ENCODE results near the gene TST.
A peak's percentile ranks its signal among the peaks of the same experiment; 100 is the strongest.

The TST gene

DNA sequence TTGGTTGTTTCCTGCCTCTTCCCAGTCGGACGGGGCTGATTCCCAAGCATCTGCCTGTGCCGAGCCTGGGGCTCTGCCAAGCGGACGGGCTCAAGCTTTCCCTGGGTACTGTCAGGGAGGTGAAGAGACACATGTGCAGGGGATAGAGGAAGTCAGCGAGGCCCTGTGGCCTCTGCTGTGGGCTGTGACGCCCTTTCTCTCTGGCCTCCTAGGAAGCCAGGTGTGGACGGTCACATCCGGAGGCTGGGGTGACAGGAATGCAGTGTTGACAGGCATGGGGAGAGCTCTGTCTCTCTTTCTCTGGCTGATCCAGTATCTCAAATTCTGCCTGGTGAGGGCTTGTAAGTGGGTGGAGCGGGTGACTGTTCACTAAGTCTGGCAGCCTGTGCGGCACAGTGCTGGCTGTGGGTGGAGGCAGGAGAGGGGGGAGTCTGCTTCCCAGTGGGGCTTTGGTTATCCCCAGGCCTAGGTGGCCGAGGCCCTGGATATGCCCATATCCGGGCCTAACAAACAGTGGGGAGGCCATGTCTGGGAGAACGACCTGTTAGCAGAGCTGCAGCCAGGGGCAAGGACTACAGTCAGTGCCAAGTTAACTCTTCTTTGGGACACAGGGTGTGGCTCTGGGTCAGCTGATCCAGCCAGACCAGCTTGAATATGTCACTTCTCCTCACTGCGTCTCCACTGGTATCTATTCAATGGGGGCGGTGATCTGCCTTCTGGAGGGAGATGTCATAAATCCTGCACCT, 34.2 kb upstream of the TST start:
- DNase-seq, result no peak

DNA sequence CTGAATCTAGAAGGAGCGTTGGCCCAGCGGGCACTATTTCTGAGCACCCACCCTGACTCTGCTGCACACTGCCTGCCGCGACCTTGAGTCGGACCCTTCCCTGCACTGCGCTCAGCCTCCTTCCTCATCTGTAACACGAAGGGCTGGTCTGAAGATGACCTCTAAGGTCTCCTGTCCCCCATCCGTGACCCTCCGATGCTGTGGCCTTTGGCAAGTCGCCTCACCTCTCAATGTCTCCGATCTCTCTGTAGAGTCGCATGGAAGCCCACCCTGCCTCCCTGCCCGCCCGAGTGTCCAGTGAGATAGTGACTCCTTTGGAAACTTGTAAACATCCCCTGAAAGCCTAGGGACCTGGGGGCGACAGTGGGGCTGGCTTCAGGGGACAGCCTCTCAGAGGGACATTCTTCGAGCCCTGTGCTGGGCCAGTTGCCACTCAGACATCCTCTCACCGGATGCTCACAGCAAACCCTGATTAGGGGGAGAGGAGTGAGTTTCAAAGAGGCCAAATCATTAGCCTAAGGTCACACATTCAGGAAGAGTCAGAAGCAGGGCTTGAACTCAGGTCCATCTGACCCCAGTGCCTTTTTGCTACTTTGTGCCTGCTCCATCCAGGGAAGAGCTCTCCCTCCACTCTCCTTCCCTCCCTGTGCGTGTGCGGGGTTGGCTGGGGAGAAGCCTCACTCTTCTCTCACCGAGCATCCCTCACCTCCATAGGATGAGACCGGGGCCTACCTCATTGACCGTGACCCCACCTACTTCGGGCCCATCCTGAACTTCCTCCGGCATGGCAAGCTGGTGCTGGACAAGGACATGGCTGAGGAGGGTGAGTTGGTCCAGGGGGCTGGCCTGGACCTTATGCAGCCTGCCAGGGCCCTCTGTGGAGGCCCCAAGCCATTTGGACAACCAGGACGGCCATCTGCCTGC, 33.4 kb upstream of the TST start:
- DNase-seq, result no peak

DNA sequence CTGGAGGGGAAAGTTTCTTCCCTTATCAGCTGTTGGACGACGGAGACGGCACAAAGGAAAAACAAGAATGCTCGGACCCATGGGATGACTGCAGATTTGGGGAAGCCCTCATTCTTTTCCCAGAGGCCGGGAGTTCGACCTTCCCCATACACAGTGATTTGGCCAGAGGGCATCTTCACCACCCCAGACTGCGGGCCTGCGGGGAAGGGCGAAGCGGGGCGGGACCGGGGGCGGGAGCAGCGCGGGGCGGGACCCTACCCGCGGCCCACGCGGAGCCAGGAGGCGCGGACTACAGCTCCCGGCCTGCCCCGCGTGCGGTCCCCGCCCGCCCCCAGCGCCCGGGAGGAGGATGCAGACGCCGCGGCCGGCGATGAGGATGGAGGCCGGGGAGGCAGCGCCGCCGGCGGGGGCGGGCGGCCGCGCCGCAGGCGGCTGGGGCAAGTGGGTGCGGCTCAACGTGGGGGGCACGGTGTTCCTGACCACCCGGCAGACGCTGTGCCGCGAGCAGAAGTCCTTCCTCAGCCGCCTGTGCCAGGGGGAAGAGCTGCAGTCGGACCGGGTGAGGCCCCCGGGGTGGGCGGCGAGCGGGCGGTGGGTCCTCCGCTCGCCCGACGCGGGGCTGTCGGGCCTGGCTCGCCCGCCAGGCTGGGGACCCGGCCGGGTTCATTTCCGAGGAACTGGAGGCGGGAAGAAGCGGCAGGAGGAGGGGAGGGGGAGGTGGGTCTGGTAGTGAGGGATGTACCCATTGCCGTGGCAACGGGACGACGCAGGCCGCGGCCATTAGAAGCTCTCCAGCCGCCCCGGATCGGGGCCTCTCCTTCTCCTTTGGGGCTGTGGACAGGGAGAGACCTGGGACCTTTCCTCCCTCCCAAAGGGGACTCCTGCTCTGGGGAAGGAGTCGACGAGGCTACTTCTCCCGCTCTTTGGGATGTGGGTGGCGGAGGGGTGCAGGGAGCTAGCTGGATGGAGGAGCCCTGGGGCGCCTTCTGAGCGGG, 32.4 kb upstream of the TST start, which contains the start of gene KCTD17:
KCTD17 (plus strand) TSS at position 352 of the 995 bp plus-strand sequence; CDS start at position 371, 19 bp downstream.
- peak; percentile 76 for DNase-seq

DNA sequence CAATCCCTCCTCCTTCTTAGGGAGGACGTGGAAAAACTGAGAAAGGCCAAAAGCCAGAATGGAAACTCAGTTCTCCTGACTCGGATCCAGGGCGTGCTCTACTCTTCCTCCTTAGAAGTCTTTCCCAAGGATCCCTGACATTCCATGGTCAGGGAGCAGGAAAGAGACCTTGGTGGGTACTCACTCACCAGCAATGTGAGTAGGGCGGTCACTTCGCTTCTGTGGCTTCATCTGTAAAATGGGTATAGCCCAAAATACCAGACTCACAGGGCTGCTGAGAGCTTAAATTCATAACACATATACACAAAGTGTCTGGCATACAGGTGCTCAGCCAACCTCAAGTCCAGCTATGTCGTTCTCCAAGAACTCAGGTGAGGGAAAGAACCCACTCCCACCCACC, 31.7 kb upstream of the TST start:
- DNase-seq, result no peak

DNA sequence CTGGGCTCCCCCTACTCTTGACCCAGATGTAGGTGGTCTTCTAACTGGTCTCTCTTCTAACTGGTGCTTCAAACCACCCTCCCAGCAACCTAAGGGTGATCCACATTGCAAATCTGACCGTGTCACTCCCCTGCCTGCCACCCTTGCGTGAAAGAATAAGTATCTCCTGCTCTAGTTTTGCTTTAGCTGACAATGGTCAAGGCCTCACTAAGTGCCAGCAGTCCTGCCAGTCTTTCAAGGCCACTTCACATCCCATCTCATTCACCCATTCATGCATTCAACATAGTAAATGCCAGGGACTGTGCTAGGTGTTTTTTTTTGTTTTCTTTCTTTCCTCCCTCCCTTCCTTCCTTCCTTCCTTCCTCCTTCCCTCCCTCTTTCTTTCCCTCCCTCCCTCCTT, 30.0 kb upstream of the TST start:
- DNase-seq, result no peak

DNA sequence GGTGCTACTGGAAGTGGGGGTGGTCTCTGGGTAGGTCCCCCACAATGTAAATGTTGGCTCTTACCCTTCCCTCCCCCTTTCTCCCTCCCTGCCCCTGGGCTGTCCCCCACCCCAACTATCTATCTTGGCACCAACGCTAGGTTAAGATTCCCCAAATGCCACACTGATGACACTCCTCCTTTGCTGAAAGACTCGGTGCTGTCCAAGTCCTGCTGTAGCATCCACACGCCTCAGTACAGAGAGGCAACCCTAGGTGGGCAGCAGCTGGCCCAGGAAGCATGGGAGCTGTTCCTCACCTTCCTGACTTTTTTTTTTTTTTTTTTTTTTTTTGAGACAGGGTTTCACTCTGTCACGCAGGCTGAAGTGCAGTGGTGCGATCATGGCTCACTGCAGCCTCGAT, 28.9 kb upstream of the TST start:
- DNase-seq, result peak; percentile 25

DNA sequence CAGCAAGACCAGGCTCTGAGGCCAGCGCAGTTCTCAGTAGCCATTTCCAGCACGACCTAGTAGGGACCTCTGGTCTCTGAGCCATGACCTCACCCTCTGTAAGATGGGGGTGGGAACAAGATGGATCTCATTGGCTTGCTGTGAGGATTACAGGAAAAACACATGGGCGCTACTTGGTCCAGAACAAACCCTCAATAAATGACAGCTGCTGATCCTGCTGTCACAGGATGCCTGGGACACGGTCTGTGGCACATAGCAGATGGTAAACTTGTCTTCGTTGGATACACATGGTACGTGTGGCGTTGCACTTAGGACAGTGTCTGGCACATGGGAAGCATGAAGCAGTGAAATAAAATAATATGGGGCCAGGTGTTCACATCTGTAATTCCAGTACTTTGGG, 27.8 kb upstream of the TST start:
- DNase-seq, result no peak

DNA sequence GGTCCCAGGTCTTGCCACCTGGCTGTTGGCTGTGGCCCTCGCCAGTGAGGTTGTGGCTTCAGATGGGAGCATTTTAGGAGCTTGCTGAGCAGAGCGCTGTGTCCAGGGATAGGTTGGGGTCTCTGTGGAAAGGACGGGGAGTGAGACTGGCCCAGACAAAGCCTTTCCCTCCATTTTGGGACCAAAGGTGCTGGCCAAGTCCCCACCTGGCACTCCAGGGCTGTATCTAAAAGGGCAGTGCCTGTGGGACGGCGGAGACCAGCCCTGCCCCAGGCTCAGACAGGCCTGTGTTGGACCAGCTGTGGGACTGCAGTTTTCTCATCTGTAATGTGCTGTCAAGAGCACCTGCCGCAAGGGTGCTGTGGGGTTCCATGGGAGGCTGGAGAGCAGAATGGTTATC, 27.3 kb upstream of the TST start:
- no peak for DNase-seq

DNA sequence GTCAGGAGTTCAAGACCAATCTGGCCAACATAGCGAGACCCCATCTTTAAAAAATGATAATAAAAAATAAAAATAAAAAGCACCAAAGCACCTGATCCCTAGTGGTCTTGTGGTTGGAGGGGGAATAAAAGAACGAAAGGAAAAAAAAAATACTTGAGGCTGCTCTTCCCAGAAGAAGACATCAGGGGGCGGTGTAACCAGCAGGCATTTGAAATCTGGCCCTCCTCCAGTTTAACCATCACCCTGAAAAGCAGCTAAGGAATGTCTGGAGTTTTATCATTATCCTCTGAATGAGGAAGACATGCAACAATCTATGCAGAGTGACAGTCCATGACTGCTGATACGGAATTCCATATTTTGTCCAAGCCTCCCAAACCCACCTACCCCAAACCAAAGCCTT, 26.7 kb upstream of the TST start:
- DNase-seq, result peak; percentile 74

DNA sequence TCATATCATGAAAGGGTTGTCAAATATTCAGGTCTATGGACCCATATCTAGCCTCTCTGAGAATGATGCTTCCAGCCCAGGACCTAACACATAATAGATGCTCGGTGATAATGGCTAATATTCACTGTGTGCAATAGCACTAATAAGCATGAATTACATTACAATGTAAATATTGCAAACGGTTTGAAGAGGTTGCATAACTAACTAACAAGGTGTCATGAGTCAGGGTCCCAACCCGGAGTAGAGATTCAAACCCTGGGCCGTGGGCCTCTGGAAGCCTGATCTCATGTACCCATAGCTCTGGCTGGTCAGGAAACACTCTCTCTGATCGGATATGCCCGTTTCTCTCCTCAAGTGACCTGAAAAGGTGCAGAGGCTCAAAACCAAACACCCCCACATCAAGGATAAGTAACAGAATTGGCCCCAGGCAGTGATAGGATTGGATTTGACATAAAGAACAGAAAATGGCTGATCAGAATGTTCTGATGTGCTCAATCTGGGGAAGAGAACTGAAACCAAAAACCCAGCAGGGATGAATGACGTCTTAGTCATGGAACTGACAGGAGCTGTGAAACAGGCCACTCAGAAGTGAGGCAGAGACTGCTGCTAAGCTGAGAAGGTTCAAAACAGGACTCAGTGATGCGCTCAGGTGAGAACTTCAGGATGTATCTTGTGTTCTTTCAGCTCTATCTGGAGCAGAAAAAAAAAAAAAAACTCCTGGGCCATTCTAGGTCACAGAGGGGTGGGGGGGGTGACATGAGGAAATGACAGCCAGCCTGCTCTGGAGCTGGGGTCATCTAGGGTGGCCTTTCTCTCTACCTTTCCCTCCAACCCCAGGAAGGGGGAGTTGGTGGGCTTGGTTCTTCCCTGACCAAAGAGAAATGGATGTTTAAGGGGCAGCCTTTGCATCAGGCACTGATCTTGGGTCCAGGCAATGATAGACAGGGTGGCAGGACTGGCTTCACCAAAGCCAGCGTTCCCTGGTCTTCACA, 25.7 kb upstream of the TST start:
- DNase-seq, result no peak

DNA sequence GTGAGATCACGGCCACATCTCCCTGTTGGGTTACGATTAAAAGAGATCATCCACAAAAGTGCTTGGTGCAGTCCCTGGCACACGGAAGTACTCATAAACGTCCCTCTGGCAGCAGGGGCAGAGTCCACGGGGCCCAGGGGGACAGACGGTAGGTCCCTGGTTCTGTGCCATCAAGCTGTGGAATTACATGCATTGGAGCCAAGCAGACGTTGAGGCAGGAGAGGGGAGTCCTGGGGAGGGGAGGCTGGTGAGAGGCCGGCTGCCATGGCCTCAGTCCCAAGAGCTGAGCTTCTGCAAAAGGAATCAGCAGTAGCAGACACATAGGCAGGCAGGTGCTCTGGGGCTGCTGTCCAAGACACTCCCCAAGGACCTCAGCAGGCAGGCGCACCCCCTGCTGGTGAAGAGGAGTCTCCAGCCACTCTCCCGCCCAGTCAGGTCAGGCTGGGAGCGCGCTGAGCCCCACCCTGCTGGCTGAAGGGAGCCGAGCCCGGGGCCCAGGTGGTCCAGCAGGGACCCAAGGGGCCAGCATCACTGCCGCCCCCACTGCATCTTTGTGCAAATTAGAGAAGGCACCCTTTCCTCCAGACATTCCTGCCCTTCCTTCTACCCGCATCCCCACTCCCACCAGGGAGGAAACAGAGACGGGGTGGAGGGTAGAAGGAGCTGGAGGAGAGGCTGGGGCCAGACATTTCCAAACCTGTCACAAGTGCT, 24.7 kb upstream of the TST start:
- DNase-seq, result peak; percentile 25

DNA sequence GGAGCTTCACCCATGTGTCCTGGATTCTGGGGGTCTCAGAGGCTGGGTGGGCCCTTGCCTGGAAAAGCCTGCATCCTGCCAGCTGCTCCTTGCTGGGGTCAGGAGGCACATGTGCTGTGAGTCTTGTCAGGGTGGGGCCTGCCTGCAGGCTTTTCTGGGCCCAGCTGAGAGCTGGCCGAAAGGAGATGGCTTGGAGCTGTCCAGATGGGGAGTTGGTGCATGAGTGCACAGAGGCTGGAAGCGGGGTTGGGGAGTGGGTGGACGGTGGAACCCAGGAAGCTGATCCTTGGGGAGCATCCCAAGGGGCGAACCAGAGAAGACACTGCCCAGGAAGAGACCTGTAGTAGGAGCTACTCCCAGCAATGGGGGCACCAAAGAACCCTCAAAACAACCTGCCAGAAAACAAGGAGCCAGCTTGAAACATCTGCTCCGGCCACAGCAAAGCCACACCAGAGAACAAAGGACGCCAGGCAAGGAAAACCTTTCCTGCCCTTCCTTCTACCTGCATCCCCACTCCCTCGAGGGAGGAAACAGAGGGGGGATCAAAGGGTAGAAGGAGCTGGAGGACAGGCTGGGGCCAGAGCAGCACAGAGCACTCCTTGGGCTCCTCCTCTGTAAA, 24.1 kb upstream of the TST start:
- DNase-seq, result no peak

DNA sequence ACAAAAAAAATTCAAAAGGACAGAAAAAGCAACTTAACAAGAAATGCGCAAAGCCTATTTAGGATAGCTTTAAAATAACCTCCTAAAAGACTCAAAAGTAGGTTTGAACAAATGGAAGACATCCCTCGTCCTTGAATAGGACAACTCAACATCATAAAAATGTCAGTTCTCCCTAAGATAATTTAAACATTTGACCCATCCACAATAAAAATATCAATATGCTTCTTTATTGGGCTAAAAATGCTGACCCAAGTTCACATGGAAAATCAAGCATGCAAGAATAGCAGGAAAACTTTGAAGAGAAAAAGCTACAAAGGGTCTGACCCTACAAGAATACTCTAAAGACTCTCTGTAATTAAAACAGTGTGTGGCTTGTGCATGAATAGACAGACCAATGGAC, 20.2 kb upstream of the TST start:
- DNase-seq, result no peak

DNA sequence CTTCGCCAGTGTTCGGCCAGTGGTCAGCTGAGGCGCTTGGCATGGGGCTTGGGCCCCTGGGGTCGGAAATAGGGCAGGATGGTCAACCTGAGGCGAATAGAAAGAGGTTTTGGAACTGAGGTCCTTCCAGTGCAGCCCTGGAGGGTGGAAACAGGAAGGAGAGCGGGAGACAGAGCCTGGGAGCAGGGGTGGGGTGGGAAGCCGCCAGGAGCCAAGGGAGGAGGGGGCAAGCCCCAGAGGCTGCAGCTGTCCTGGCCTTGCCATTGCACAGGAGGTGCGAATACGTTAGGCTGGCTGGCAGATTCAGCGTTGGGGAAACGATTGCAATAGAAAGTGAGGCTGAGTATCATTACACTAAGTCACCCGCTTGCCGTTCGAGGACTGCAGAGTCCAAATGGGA, 18.4 kb upstream of the TST start:
- no peak for DNase-seq

DNA sequence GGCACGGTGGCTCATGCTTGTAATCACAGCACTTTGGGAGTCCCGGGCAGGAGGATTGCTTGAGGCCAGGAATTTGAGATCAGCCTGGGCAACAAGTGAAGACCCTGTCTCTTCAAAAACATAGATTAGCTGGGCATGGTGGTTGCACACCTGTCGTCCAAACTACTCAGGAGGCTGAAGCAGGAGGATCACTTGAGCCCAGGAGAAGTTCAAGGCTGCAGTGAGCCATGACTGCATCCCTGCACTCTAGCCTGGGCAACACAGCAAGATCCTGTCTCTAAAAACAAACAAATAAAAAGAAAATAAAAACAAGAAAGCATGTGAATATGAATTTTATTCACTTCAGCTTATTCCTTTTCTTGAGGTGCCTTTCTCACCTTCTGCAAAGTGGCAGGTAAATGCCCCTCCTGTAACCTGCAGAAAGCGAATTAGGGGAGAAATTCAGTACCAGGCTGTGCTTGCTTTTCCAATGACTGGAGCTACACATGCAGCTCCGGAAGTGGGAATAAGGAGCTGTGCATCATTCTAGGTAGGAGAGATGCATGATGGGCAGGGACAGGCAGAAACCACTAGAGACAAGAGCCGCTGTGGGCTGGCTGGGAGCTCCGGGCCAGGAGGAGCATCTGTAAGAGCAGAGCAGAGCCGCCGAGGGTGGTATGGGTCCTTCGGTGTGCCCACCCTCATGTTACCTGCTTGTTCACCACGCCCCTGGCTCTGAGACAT, 17.6 kb upstream of the TST start:
- DNase-seq, result no peak

DNA sequence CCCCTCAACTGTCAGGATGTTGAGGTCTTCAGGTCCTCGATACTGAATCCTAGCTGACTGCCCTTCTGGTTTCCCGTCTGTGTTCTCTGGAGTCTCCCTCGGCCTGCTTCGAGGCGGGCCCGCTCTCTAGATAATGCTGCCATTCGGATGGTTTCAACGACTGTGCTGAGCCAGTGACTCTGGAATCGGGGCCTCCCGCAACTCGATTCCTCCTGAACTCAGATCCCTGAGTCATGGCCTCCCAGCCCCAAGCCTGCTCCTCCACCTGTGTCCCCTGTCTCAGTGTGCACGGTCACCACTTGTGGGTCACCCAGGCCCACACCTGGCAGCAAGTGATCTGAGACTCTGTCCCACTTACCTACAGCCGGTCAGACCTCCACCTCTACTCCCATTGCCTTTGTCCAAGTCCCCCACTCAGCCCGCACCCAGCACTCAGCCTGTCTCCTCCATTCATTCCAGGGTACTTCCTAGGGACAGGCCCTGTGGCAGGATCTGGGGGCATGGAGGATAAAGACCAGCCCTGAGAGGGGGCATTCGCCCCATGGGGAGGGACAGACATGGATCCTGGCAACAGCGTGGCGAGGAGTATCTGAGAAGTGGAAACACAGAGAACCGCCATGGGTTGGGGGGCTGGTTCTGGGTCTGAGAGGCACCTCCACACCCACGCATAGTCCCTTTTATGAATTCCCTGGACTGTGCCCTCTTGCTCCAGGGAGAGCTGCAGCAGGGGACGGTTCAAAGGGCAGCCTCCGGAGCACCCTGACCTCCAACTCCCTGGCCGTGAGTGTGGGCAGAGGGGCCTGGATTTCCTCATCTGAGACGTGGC, 14.6 kb upstream of the TST start:
- no peak for DNase-seq

DNA sequence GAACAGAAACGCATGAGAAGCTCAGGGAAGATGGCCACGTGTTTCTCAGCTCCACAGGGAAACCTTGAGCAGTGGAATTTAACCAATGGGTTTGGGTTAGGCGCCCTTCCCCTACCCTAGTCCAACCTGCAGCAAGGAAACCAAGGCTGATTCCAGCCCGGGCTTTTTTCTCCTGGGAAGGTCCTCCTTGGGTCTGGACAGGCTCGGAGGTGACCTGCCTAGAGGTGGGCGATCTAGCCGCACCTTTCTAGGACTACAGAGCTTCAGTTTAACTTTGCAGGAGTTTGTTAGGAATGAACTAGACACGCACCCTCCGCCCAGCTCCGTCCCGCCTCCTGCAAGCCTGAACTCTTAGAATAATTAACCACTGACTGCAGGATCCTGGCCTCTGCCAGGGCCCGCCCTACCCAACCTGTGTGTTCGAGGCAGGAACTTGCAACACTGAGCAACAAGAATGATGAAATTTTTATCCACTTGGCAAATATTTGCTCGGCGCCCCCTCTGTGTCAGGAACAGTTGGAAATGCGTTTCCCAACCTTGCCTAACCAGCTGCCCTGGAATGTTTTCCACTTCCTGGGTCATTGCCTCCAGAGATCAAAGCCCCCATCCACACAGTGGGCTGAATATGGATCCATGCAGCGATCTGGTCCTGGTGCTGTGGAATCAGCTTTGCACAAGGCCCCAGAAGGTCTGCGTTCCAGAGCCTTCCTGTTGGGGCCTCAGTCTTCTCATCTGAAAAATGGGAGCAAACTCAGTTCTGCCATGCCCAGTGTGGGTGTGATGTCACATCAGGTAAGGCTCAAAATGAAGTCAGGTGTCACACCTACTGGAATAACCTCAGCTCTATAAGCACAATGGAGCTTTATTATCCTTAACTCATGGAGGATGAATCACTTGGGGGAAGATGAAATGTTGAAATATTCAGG, 13.6 kb upstream of the TST start:
- peak; percentile 71 for DNase-seq

DNA sequence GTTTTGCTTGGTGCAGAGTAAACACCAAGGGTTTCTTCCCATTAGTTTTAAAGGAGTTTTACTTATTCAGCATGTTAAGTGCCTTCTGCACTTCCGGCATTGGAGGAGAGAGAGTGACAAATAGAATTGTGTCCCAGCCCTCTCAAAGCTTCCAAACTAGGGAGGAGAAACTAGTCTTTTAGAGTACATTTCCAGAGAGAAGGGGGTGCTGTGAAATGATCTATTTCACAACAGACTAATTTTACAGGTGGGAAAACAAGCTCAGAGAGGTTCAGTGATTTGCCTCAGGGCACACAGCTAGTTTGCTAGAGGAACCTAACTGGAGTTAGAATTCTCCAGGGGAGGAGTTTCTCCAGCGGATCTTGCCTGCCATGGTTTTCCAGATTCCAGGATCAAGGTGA, 12.9 kb upstream of the TST start:
- DNase-seq, result no peak
